Measurements from ENCODE around the gene CAMK2A.

Gene CAMK2A

DNA sequence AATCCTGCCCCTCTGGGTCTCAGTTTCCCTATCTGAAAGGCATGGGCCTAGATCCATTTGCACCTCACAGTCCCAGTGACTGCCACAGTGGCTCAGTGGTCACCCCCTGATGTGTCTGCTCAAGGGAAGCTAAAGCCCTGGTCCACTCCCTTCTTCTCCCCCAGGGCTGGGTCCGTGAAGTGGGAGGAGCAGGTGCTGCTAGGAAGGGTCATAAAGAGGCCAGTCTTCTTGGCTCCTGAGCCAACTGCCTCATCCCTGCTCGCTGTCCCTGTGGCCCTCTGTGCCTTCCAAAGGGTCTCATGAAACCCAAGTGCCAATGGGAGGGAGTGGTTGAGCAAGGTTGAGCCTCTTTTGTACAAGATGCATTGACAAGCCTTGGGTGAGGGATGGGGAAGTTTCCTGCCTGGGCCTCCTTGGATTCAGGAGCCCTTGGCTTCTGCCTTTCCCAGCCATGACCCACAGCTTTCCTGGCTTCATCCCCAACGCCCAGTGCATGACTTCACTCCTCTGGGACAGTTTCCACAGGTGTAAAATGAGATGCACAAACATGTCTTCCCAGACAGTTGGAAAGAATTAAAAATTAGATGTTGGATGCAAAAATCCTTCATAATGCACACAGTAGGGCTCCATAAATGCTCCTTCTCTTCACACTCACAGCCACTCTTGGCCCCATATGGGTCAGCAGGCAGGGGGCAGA lies 101.3 kb downstream of the CAMK2A start:
- DNase-seq (ENCODE audit: low read depth in 2 of 2) = no peak

DNA sequence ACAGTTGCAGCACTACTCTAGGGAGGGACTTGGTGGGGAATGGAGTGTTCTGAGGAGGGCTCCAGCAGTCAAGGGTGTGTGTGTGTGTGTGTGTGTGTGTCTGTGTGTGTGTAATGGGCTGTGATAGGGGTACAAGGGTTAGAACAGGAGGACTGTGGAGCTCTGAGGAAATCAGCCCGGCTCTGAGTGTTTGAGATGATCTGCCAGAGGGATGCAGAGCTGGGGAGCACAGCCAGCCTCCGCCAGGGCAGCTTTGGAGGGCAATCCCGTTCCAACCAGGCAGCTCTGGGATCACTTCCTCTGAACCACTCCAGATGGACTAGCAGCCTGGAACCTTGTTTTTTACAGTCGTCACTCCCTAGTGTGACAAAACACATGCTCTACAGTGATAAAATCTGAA lies 102.7 kb downstream of the CAMK2A start:
- no peak for DNase-seq (ENCODE audit: low read depth in 2 of 2)

GRCh38 chr5:150186137-150186536 lies 103.4 kb downstream of the CAMK2A start:
- no peak for DNase-seq (ENCODE audit: low read depth in 2 of 2)

- no peak for DNase-seq (ENCODE audit: low read depth in 2 of 2)
Observed at GRCh38 chr5:150184990-150185912, 104.3 kb downstream of the CAMK2A start.

DNA sequence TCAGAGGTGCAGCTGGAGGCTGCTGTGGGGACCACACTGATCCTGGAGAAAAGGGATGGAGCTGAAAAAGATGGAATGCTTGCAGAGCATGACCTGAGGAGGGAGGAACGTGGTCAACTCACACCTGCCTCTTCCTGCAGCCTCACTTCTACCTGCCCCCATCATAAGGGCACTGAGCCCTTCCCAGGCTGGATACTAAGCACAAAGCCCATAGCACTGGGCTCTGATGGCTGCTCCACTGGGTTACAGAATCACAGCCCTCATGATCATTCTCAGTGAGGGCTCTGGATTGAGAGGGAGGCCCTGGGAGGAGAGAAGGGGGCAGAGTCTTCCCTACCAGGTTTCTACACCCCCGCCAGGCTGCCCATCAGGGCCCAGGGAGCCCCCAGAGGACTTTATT lies 105.6 kb downstream of the CAMK2A start:
- no peak for DNase-seq (ENCODE audit: low read depth in 2 of 2)

DNA sequence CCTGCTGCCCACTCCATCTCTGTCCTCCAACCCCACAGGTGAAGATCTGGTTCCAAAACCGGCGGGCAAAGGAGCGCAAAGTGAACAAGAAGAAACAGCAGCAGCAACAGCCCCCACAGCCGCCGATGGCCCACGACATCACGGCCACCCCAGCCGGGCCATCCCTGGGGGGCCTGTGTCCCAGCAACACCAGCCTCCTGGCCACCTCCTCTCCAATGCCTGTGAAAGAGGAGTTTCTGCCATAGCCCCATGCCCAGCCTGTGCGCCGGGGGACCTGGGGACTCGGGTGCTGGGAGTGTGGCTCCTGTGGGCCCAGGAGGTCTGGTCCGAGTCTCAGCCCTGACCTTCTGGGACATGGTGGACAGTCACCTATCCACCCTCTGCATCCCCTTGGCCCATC lies 106.1 kb downstream of the CAMK2A start:
- no peak for DNase-seq (ENCODE audit: low read depth in 2 of 2)

GRCh38 chr5:150182774-150183173 lies 106.8 kb downstream of the CAMK2A start:
- no peak for DNase-seq (ENCODE audit: low read depth in 2 of 2)

DNA sequence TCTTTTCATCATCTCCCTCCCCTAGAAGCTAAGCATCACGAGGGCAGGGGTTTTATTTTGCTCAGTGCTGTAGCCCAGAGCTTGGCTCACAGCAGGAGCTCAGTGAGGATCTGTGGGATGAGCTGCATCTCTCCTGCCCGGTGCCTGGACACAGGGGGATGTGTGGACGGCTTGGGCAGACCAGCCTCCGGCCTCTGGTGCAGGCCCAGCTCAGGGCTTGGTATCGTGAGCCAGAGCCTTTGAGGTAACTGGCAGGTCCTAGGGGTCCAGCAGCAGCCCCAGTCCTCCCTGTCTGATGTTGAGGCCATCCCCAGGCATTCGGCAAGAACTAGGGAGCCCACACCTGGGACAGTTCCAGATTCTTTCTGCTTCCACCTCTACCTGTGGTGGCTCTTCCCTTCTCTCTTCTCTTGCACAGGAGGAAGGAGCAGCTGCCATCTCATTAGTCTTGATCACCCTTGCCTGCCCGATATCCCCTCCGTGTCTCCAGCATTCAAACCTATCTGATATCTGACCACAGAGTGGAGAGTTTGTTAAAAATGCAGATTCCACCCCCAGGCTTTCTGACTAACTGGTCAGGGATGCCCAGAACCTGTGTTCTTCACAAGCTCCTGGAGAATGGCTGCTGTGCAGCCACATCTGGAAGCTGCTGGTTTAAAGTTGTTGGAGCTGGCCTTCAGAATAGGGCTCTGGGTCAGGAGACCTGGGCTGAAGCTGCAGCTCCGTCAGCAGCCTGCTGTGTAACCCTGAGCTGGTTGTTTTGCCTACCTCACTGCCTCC lies 107.6 kb downstream of the CAMK2A start:
- DNase-seq (ENCODE audit: low read depth in 2 of 2) = no peak

DNA sequence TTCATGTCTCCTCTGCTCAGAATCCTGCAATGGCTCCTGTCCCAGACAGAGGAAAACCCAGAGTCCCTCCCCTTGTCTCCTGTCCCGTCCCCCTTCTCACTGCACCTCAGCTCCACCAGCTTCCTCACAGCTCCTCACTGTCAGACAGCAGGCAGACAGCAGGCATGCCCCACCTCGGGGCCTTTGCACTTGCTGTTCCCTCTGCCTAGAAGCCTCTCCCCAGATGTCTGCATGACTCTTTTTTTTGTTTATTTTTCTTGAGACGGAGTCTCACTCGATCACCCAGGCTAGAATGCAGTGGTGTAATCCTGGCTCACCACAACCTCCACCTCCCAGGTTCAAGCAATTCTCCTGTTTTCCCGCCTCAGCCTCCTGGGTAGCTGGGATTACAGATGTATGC lies 108.5 kb downstream of the CAMK2A start:
- no peak for DNase-seq (ENCODE audit: low read depth in 2 of 2)

- no peak for DNase-seq (ENCODE audit: low read depth in 2 of 2)
Observed at GRCh38 chr5:150180241-150181026, 109.1 kb downstream of the CAMK2A start.

- DNase-seq (ENCODE audit: low read depth in 2 of 2) = no peak
Observed at GRCh38 chr5:150179019-150179620, 110.5 kb downstream of the CAMK2A start.

DNA sequence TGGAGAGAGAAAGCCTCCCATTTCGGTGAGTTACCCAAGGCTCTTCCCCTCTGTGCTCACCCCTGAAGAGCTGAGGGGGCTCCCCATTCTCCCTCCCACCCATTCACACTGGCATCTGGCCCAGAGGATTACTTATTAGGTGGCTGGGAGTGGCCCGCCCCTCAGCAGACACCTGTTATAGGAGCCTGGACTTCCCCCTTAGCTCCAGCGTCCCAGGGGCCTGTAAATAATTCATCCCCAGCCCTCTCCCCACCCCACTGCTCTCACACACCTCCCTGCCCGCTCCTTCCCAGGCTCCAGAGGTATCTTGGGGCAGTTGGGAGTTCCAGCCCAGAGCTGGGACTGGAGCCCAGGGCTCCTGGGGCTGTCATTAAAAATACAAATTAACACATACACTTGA lies 111.3 kb downstream of the CAMK2A start:
- DNase-seq (ENCODE audit: low read depth in 2 of 2) = no peak

GRCh38 chr5:150177721-150178120 lies 111.9 kb downstream of the CAMK2A start:
- no peak for DNase-seq (ENCODE audit: low read depth in 2 of 2)

DNA sequence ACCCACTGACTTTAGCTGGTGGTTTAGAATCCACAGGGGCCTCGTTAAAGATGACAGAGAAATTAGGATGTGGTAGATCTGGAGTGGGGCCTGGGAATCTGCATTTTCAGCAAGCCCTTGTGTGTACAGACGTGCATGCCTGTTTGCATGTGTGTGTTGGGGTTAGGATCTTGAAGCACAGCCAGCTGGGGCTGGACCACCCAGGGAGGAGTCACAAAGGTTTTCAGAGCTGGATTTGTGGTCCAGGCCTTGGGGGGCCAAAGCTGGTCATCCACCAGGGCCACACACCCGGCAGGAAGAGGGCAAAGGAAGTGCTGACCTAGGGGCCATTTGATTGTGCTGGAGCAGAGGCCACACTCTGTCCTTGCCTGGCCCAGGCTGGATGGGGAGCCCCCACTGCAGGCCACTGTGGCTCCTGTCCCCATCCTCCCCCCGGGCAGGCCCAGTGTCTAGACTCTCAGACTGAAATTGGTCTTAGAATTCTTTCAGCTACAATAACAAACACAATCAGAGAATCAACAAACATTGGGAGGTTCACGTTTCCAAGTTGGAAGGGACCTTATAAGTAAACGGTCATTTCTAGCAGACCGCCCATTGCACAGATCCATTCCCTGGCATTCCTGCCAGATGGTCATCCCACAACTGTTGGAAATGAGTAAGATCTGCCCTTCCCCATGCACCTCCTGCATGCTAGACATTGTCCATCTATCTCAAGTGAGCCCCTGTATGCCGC lies 112.7 kb downstream of the CAMK2A start:
- DNase-seq (ENCODE audit: low read depth in 2 of 2) = no peak

GRCh38 chr5:150175536-150175935 lies 114.0 kb downstream of the CAMK2A start:
- DNase-seq (ENCODE audit: low read depth in 2 of 2) = no peak

DNA sequence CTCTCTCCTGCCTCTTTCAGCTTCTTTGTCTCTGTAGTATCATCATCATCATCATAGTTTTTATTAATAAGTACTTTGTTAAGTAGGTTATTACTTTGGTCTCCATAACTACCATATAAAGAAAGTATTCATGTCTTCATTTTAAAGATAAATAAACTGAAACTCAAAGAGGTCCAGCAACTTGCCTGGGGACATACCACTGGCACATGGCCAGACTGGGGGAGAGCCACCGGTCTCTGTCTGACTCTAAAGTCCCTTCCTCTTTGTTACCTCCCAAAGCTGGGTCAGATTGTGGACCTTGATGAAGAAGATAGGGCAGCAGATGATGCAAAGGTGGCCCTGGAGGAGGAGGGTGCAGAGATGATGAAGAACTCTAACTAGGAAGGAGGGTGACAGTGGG lies 114.5 kb downstream of the CAMK2A start:
- no peak for DNase-seq (ENCODE audit: low read depth in 2 of 2)

- DNase-seq (ENCODE audit: low read depth in 2 of 2) = no peak
Observed at GRCh38 chr5:150174285-150174684, 115.3 kb downstream of the CAMK2A start.

DNA sequence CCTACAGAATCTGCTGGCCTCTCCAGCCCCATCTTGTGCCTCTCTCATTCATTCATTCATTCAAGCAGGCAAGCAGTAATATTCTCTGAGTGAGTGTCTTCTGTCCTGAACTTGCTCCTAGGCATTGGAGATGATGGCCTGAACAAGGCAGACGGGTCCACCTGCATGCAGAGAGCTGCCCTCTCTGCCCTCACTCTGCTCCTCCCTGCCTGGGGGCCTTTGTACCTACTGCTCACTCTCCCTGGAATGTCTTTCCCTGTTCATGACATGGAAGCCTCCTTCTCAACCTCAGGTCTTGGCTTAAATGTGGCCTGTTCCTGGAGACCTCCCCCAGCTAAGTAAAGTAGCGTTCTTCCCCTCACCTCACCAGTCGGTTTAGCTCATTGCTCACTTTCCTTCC lies 116.4 kb downstream of the CAMK2A start:
- no peak for DNase-seq (ENCODE audit: low read depth in 2 of 2)

DNA sequence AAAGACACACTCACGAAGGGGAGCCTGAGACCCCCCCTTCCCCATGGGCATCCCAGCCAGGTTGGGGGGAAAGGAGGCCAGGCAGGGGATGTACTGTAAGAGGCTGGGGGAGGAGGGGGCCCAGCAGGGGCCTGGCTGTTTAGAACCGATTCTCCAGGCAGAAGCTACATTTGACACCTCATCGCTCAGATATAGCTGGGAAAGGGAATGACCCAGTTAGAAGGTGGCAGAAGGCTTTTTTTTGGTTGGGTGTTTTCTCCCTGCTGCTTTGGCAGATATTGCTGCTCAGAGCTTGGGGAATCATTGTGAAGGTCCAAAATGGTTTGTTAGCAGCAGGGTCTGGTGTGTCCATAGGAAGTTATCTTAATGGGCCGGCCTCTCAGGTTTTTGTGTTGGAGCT lies 117.0 kb downstream of the CAMK2A start:
- DNase-seq (ENCODE audit: low read depth in 2 of 2) = no peak

- no peak for DNase-seq (ENCODE audit: low read depth in 2 of 2)
Observed at GRCh38 chr5:150172145-150172544, 117.4 kb downstream of the CAMK2A start.

Measured in stimulated activated CD8-positive, alpha-beta memory T cell treated with anti-CD3 and anti-CD28 coated beads, Interleukin-15, amount 100 ng/mL, for 48 hours (primary cell).